LNCaP clone FGC (cell line): ENCODE data around the gene NAA80.

Experiments
- DNase-seq: peaks from one replicate; pipeline ENCODE4 v3.0.0-alpha.2; 2011; ENCODE audit warnings: low read depth
- H3K4me3 ChIP-seq: 2 replicates; pipeline ENCODE4 v1.5.1; 2011; ENCODE audit warnings: mild to moderate bottlenecking, low read depth, low read length, control low read depth
- CTCF ChIP-seq: IDR thresholded peaks from 2 replicates; pipeline ENCODE4 v1.5.1; 2012; ENCODE audit warnings: mild to moderate bottlenecking; ENCODE audit not compliant: control insufficient read depth, insufficient read depth; ENCODE audit errors: extremely low read depth

NAA80 gene

GRCh38 chr3:50337175-50337861, 38.1 kb upstream of the NAA80 start:
- H3K4me3 ChIP-seq: peak overlapping the region; percentile 89
- DNase-seq: peak; percentile 99
- TF ChIP-seq CTCF: no peak

GRCh38 chr3:50336452-50337174, 37.4 kb upstream of the NAA80 start:
- H3K4me3 ChIP-seq: peak overlapping the region; percentile 89
- DNase-seq: no peak
- TF ChIP-seq CTCF: no peak

GRCh38 chr3:50334339-50335075, 35.3 kb upstream of the NAA80 start:
- peak; percentile 89 for DNase-seq
- H3K4me3 ChIP-seq: peak overlapping the region; percentile 89
- TF ChIP-seq CTCF: no peak

- no peak for DNase-seq
- peak overlapping the region; percentile 89 for H3K4me3 ChIP-seq
- no peak for TF ChIP-seq CTCF
Measured at GRCh38 chr3:50333744-50334328, 34.6 kb upstream of the NAA80 start.

GRCh38 chr3:50331364-50331907, 32.2 kb upstream of the NAA80 start:
- DNase-seq: no peak
- no peak for TF ChIP-seq CTCF
- no peak overlapping the region for H3K4me3 ChIP-seq

- no peak overlapping the region for H3K4me3 ChIP-seq
- TF ChIP-seq CTCF: no peak
- DNase-seq: no peak
Measured at GRCh38 chr3:50330330-50330729, 31.1 kb upstream of the NAA80 start.
